HL-60 (cell line): Measurements from ENCODE around the gene TRIAP1.

Experiments
- DNase-seq, 2 experiments: peaks; one replicate each; pipeline ENCODE4 v3.0.0-alpha.2; 2010 to 2020; ENCODE audit warnings: low read depth in 1 of 2, low spot score in 1 of 2
- H3K27ac ChIP-seq: fragments of 250-450 bp; sonication (Bioruptor Pico); replicated peaks from 2 replicates; pipeline ENCODE4 v1.5.1; 2020; ENCODE audit warnings: mild to moderate bottlenecking, moderate library complexity
- H3K27me3 ChIP-seq: fragments of 250-450 bp; sonication (Bioruptor Pico); 2 replicates; pipeline ENCODE4 v1.5.1; 2021; ENCODE audit warnings: mild to moderate bottlenecking, moderate library complexity; ENCODE audit not compliant: insufficient read depth, poor library complexity, severe bottlenecking
- H3K4me3 ChIP-seq: replicated peaks from 2 replicates; pipeline ENCODE4 v1.5.1; 2011; ENCODE audit warnings: mild to moderate bottlenecking, control low read depth, low read length; ENCODE audit not compliant: insufficient read depth
- CTCF ChIP-seq: IDR thresholded peaks from one replicate; pipeline ENCODE4 v1.5.1; 2011; ENCODE audit warnings: low read length, control low read depth, inconsistent platforms; ENCODE audit not compliant: insufficient read depth
- GABPA ChIP-seq: IDR thresholded peaks from 2 replicates; pipeline ENCODE4 v1.6.1; 2012; ENCODE audit warnings: low read depth
- POLR2AphosphoS5 ChIP-seq: IDR thresholded peaks from 2 replicates; pipeline ENCODE4 v1.6.1; 2012; ENCODE audit warnings: low read depth
- SPI1 ChIP-seq: IDR thresholded peaks from 2 replicates; pipeline ENCODE4 v1.6.1; 2012; ENCODE audit warnings: low read depth, mild to moderate bottlenecking, borderline replicate concordance
- TF ChIP-seq, protein P1 (sequence below): IDR thresholded peaks from 2 replicates; pipeline ENCODE4 v1.6.1; 2012; ENCODE audit warnings: low read depth; ENCODE audit not compliant: insufficient replicate concordance

The TRIAP1 gene

DNA sequence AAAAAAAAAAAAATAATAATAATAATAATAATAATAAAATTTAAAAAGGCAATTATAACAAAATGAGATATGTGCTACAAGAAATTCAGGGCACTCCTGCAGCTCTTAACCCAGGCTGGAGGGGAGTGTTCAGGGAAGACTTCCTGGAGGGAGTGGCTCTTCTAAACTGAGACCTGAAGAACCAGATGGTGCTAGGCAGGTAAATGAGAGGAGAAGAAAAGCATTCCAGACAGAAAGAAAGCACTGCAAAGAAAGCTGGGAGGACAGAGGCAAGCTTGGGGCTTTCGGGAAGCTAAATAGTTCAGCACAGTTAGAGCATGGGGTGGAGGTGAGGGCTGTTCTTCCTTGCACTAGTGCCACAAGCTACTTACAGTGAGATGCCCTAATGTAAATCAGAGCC lies 33.3 kb upstream of the TRIAP1 start:
- H3K27me3 ChIP-seq: no peaks in the 10 kb centered on the region
- TF ChIP-seq GABPA: no peak
- no peak for TF ChIP-seq SPI1
- no peak for TF ChIP-seq POLR2AphosphoS5
- TF ChIP-seq, protein P1, sequence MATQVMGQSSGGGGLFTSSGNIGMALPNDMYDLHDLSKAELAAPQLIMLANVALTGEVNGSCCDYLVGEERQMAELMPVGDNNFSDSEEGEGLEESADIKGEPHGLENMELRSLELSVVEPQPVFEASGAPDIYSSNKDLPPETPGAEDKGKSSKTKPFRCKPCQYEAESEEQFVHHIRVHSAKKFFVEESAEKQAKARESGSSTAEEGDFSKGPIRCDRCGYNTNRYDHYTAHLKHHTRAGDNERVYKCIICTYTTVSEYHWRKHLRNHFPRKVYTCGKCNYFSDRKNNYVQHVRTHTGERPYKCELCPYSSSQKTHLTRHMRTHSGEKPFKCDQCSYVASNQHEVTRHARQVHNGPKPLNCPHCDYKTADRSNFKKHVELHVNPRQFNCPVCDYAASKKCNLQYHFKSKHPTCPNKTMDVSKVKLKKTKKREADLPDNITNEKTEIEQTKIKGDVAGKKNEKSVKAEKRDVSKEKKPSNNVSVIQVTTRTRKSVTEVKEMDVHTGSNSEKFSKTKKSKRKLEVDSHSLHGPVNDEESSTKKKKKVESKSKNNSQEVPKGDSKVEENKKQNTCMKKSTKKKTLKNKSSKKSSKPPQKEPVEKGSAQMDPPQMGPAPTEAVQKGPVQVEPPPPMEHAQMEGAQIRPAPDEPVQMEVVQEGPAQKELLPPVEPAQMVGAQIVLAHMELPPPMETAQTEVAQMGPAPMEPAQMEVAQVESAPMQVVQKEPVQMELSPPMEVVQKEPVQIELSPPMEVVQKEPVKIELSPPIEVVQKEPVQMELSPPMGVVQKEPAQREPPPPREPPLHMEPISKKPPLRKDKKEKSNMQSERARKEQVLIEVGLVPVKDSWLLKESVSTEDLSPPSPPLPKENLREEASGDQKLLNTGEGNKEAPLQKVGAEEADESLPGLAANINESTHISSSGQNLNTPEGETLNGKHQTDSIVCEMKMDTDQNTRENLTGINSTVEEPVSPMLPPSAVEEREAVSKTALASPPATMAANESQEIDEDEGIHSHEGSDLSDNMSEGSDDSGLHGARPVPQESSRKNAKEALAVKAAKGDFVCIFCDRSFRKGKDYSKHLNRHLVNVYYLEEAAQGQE: no peak
- H3K27ac ChIP-seq: no peak overlapping the region
- DNase-seq: no peak
- H3K4me3 ChIP-seq: no peak overlapping the region

DNA sequence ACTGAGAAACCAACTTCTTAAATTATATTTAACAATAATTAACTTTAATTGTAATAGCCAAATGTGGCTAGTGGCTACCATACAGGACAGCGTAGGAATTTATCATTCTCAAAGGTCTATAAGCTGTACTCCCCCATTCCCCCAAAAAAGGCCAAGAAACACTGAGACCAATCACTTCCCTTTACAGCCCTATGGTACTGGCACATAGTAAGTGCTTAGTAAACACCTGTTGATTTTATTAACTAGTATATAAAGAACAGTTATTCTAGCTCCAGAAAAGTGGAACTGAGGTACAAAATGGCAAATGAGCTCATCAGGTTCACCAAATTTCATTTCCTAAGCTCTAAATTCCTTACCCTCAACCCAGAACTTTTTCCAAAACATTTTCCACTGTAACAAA lies 29.5 kb upstream of the TRIAP1 start:
- H3K27ac ChIP-seq: peak overlapping the region; percentile 2; the same call in 1 of the 2 replicates
- no peaks in the 10 kb centered on the region for H3K27me3 ChIP-seq
- peak; percentile 17; the same call in 1 of the 2 replicates for TF ChIP-seq SPI1
- TF ChIP-seq GABPA: no peak
- no peak for DNase-seq
- no peak overlapping the region for H3K4me3 ChIP-seq

DNA sequence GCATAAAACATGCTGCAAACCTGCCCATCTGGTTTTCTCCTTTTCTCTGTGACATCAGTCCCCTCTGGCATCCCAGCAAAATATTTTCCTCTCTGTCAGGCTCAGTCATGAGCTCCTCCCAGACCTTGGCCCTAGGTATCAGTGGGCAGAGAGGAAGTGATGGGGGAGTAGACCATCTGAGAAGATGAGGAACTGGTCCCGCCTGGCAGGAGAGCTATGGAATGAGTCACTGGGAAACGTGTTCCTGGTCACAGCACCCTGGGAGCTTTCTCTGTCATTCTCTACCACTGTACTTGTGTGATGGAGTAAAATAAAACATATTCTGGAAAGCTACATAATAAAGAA lies 28.4 kb upstream of the TRIAP1 start:
- Histone ChIP-seq H3K27ac (no peak overlapping the region; the same call in 1 of the 2 replicates), H3K4me3 (no peak overlapping the region), H3K27me3 (no peaks in the 10 kb centered on the region)
- TF ChIP-seq, protein P1: no peak
- TF ChIP-seq SPI1 (peak; percentile 97), CTCF (no peak), POLR2AphosphoS5 (no peak), GABPA (no peak)
- DNase-seq: peak; percentile 75 to 86

- H3K27ac ChIP-seq: no peak overlapping the region
- H3K4me3 ChIP-seq: no peak overlapping the region
- TF ChIP-seq, protein P1: no peak
- TF ChIP-seq POLR2AphosphoS5: no peak
- no peak for TF ChIP-seq GABPA
- TF ChIP-seq CTCF: no peak
- TF ChIP-seq SPI1: no peak
- H3K27me3 ChIP-seq: no peaks in the 10 kb centered on the region
- DNase-seq: no peak
Measured at GRCh38 chr12:120473807-120474615, 27.8 kb upstream of the TRIAP1 start.
